HG02981 (cell line): ENCODE measurements around the gene SLC17A8.

ENCODE experiments used
- ATAC-seq: cut with Tn5 transposase; IDR thresholded peaks from one replicate; pipeline ENCODE4 v1.9.1; 2021; ENCODE audit warnings: mild to moderate bottlenecking, moderate library complexity; ENCODE audit not compliant: unreplicated experiment

The SLC17A8 gene

GRCh38 chr12:100368066-100368465 lies 11.2 kb downstream of the SLC17A8 start:
- no peak for ATAC-seq

- ATAC-seq: no peak
These were observed 14.3 kb downstream of the SLC17A8 start for GRCh38 chr12:100371146-100371545.

GRCh38 chr12:100372853-100373640 lies 16.2 kb downstream of the SLC17A8 start:
- no peak for ATAC-seq

GRCh38 chr12:100375038-100375735 lies 18.3 kb downstream of the SLC17A8 start:
- no peak for ATAC-seq

- no peak for ATAC-seq
These were observed 19.3 kb downstream of the SLC17A8 start for GRCh38 chr12:100376161-100376560.

- no peak for ATAC-seq
These were observed 24.5 kb downstream of the SLC17A8 start for GRCh38 chr12:100381379-100381778.

- ATAC-seq: no peak
These were observed 25.5 kb downstream of the SLC17A8 start for GRCh38 chr12:100382338-100382737.

- no peak for ATAC-seq
These were observed 27.0 kb downstream of the SLC17A8 start for GRCh38 chr12:100383586-100384558.

- no peak for ATAC-seq
These were observed 27.7 kb downstream of the SLC17A8 start for GRCh38 chr12:100384559-100384935.

GRCh38 chr12:100388382-100388781 lies 31.5 kb downstream of the SLC17A8 start:
- ATAC-seq: no peak

- ATAC-seq: no peak
These were observed 35.0 kb downstream of the SLC17A8 start for GRCh38 chr12:100391856-100392255.

GRCh38 chr12:100393200-100393599 lies 36.3 kb downstream of the SLC17A8 start:
- ATAC-seq: no peak

- ATAC-seq: no peak
These were observed 38.9 kb downstream of the SLC17A8 start for GRCh38 chr12:100395811-100396210.

- no peak for ATAC-seq
These were observed 41.4 kb downstream of the SLC17A8 start for GRCh38 chr12:100398307-100398706.

GRCh38 chr12:100399095-100399494 lies 42.2 kb downstream of the SLC17A8 start:
- ATAC-seq: no peak

- ATAC-seq: no peak
These were observed 44.8 kb downstream of the SLC17A8 start for GRCh38 chr12:100401660-100402059.

GRCh38 chr12:100402763-100403162 lies 45.9 kb downstream of the SLC17A8 start:
- no peak for ATAC-seq

GRCh38 chr12:100403446-100403845 lies 46.6 kb downstream of the SLC17A8 start:
- no peak for ATAC-seq

GRCh38 chr12:100404769-100405407 lies 48.0 kb downstream of the SLC17A8 start:
- peak; percentile 59 for ATAC-seq

- no peak for ATAC-seq
These were observed 56.1 kb downstream of the SLC17A8 start for GRCh38 chr12:100413001-100413400.

GRCh38 chr12:100414739-100415138 lies 57.9 kb downstream of the SLC17A8 start:
- ATAC-seq: no peak
